Fibroblast of skin of right biceps (primary cell): ENCODE measurements around the gene TMEM200B.
A peak's percentile ranks its signal among the peaks of the same experiment; 100 is the strongest.
"Not testable (repeated sequence)": the region's sequence is repeated elsewhere in the genome, so short reads cannot be mapped to it uniquely, and the experiment has no call there.

Experiments used
- DNase-seq: peaks from one replicate; pipeline ENCODE4 v3.0.0-alpha.2; 2013

The TMEM200B gene

DNA sequence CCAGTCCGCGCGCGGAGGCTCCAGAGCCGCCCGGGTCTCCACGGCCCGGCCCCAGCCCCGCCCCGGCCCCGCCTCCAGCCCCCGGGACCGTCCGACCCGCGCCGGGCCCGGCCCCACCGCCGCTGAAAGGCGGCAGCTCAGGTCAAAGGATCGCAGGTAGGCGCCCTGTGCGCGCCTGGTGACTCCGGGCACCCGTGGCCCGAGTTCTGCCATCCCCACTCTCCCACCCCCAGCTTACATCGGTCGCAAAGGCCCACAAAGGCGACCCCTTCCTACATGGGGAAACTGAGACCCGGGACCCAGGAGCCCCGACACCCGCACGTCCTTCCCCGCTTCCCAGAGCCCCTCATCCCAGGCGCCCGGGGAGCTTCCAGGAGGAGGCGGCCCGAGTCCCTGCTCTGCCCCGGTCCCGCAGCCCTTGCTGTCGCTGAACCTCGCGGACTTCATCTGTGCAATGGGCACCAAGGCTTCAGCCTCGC, at the start of gene TMEM200B:
TMEM200B (minus strand) TSS at position 17 of the 479 bp plus-strand sequence. CDS start 2,075 bp downstream, outside the sequence.
- peak; percentile 37 for DNase-seq

DNA sequence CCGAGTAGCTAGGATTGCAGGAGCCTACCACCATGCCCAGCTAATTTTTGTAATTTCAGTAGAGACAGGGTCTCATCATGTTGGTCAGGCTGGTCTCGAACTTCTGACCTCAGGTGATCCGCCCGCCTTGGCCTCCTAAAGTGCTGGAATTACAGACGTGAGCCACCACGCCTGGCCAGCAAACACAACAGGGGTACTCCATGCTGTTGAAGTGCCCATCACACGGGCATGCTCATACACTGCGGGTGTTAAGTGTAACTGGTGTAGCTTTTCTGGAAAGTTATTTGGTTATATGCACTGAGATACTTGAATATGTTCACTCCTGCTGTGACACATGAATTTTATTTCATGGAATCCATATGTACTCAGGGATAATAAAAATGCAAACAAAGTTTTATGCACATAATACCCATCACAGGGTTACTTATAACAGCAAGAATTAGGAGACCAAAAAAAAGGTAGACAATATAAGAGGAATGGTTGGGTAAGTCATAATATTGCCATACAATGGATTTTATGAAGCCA, 48.8 kb upstream of the TMEM200B start:
- no peak for DNase-seq

DNA sequence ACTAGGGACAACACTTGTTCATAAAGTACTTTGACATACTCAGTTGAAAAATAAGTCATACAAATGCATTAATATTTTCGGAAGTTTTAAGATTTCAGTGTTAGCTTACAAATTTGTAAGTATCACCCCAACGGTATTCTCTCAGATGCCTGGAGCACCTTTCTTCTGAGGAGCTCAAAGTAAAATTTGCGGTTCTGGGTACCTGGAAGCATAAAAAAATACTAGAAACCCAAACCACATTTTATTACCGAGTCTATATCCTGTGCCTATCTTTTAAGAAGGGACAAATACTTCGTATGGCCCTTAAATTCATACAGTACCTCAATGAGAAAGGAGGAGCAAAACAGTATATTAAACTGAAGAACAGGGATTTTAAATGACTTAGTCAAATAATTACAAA, 47.8 kb upstream of the TMEM200B start:
- DNase-seq: no peak

DNA sequence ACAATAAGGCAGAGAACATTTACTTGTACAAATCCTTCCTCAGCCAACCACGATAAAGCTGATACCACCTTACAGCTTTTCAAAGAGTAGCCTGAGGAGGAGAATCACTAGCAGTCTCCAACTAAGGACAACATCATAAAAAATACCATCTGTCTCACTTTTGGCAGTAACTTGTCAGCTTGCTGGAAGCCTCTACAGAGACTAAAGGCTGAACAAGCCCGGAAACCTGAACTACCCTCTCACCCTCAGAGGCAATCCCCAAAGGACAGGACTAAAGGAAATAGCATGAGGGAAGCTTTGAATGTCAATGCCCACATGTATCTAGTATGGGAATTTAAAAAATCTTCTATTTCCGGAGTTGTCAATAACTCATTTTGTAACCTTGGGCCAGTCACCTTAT, 47.4 kb upstream of the TMEM200B start:
- DNase-seq: peak; percentile 38

DNA sequence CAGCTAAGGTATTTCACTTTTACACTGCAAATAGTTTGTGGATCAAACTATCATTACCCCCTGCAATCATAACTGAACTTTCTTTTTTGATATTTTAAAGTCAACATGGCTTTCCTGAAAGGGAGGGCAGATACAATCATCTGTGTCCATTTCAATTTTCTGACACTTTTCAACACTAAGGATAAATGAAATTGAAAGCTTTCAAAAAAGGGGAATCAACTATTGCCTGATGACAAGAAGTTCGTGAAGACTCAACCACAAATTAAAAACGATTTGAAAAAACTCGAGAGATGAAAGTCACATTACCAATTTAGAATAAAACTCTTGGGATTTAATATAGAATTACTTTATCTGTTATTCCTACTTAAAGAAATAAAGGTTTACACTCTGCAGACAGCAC, 46.3 kb upstream of the TMEM200B start:
- DNase-seq: no peak

DNA sequence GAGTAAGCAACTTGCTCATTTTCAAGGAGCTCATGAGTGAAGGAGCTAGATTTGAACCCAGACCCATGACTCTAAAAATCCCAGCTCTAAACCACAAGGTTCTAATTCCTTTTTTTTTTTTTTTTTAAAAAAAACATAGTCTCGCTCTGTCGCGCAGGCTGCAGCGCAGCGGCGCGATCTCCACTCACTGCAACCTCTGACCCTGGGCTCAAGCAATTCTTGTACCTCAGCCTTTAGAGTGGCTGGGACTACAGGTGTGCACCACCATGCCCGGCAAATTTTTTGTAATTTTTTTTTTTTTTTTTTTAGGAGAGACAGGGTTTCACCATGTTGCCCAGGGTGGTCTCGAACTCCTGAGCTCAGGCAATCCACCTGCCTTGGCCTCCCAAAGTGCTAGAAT, 44.2 kb upstream of the TMEM200B start:
- DNase-seq: no peak

DNA sequence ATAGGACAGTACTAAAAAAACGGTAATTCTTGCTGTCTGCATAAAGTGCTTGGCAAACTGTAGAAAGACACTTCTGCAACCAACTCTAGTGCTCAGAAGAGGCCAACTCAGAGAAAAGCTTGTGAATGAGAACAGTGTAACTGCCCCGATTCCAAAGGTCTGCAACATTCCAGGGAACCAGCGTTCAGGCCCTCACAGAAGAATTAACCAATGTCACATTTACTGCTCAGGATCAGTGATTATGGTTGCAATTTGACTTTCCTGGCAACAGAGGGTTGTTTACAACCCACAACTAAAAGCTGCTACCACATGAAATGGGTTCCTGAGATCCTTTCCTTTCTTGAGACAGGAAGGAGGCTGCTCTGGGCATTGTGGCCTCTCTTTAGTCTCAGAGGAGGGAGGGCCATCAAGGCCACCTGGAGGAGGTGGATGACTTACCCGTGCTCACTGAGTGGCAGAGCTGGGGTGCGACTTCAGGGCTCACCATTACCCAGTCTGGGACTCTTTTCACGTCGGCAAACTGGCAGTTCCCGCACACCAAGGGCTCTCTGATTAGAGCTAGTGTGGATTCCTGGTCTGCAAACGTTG, 42.7 kb upstream of the TMEM200B start:
- DNase-seq: no peak

DNA sequence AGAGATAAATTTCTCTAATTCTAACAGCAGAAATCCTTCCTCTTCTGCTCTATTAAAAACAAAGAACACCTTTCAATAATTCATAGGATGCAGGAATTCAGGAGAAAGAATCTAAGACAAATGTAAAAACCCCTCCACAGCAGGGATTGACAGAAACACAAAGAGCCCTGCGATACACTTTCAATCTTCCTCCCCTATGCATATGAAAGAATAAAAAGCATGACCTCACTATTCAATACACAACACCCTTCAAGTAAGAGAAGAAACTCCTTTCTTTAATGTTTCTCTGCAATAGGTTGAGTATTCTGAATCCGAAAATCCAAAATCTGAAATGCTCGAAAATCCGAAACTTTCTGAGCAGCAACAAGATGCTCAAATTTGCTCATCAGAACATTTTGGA, 40.9 kb upstream of the TMEM200B start:
- DNase-seq: no peak

DNA sequence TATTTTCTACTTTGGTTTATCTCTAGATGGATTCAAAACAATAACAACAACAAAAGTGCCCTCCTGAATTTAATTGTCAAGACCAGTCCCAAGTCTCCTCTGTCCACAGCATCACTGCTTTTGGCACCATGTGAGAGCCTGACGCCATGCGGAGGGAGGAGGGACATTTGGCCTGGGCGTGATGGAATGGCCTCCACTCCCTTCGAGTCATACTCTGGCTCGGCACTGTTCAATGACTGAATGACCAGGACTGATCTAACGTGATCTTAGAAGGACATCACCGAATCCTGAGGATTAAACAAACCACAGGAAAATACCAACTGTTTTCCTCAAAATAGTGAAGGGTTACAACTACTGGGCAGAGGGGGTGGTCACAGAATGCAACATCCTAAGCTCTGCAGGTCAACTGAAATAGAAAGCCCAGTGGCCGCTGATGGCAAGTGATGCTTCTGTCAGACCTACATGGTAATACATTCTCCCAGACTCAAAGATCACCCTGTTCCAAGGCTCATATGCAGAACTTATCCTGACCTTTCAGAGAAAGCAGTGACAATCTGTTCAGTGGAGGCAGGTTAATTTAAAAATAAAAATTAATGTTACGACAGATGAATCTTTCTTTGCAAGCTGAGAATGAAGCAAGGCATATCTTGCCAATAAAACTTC, 38.9 kb upstream of the TMEM200B start:
- DNase-seq: no peak

DNA sequence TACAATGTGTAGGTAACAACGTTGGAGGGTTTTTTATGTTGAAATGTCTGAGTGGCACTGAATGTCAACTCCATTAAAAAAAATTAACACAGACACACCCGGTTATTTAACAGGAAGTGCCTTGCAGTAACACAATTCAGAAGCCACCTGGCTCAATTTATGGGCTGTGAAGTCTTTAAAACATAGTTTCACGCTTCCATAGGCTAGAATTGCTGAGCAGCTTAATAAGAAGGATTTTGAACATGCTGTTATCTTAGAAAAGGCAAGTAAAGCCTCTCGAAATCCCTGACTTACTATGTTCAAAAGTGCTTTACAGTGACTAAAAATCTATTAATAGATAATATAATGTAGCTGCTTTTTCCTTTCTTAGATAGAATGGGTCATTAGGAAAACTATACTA, 38.3 kb upstream of the TMEM200B start:
- no peak for DNase-seq

DNA sequence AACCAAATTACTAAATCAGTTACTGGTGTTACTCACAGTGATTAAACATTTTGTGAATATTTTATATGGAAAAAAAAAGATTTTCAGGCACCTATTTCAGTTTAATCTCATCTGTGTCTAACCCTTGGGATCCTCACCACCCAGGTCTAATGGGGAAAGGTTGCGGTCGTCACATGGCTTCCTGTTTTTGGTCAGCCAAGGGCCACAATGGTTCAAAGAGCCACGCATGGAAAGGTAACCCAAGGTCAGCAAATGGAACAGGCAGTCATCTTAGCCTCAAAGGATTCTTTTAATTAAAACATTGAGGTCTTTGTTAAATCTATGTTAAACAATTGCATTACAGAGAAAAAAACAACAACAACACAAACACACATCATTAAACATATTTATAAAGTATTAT, 36.1 kb upstream of the TMEM200B start:
- DNase-seq: no peak

DNA sequence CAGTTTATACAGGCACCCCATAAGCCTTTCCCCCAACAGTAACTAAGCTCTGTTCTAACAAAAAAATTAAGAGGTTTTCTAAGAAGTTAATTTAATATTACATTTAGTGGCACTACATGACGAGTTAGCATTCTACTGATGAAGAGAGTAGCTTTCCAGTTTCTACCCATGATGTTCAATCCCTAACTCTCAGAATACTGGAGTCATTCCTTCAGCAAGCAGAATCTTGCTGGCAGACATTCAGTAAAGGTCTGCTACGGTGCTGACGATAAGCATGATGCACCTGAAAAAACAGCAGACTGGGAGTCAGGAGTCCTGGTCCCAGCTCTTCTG, 33.5 kb upstream of the TMEM200B start:
- no peak for DNase-seq

DNA sequence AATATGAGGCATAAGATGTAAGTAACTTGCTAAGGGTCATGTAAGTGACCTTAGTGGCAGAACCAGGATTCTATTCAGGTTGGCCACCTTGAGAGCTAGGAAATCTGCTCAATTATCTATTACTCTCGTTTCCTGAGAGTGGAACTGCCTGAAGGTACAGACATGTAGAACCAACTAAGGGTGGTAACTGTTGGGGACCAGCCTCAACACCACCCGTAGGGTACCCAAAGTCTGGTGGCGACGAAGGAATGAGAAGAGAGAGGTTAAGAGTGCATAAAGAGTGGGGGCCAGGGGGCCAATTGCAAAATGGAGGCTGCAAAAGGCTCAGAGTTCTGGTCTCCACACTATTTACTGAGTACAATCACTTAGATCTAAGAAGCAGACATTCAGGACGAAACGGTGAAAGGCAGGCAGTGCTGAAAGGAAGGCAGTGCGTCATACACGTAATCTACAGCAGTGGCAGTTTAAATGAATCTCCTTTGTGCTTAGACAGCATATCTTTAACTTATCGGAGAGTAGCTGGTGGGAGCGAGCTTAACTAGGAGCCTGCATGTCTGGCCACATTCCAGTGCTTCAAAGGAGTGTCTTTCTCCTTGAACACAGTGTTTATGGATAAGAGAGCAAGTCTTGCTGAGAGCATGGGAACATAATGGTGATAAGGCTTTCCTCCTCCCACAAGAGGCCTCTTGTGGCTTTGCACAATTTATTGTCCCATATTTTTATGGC, 33.0 kb upstream of the TMEM200B start:
- DNase-seq: peak; percentile 40

DNA sequence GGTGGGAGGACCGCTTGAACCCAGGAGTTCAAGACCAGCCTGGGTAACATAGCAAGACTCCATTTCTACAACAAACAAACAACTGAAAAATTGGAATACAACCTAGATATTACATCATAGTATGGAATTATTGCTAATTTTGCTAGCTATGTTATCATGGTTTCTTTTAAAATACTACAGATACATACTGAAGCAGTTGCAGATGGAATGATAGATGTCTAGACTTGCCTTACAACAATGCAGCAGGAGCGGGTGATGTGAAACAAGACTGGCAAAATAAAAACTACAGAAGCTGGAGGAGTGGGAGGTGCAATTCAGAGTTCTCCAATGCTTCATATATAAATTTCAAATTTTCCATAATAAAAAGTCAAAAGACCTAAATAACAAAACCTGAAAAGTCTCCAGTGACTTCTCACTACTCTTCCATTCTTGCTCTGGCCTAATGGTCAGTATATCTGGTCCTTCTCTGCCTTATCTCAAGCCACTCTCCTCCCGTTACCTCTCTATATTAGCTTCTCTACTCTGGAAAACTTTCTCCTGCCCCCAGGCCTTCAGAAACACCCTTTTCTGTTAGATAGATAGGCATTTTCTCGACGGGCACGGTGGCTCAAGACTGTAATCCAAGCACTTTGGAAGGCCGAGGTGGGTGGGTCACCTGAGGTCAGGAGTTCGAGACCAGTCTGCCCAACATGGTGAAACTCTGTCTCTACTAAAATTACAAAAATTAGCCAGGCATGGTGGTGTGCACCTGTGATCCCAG, 28.5 kb upstream of the TMEM200B start:
- DNase-seq: no peak

DNA sequence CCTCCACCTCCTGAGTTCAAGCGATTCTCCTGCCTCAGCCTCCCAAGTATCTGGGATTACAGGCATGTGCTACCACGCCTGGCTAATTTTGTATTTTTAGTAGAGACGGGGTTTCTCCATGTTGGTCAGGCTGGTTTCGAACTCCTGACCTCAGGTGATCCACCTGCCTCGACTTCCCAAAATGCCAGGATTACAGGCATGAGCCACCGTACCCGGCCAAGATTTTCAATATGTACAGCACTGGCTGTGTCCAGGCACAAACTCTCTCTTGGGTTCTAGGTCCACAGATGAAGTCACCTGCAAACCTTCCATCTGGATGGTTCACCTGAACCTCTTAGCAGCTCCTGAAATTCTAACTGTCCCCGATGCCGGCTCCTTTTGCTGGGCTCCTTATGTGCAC, 26.6 kb upstream of the TMEM200B start:
- DNase-seq: not testable (repeated sequence)

DNA sequence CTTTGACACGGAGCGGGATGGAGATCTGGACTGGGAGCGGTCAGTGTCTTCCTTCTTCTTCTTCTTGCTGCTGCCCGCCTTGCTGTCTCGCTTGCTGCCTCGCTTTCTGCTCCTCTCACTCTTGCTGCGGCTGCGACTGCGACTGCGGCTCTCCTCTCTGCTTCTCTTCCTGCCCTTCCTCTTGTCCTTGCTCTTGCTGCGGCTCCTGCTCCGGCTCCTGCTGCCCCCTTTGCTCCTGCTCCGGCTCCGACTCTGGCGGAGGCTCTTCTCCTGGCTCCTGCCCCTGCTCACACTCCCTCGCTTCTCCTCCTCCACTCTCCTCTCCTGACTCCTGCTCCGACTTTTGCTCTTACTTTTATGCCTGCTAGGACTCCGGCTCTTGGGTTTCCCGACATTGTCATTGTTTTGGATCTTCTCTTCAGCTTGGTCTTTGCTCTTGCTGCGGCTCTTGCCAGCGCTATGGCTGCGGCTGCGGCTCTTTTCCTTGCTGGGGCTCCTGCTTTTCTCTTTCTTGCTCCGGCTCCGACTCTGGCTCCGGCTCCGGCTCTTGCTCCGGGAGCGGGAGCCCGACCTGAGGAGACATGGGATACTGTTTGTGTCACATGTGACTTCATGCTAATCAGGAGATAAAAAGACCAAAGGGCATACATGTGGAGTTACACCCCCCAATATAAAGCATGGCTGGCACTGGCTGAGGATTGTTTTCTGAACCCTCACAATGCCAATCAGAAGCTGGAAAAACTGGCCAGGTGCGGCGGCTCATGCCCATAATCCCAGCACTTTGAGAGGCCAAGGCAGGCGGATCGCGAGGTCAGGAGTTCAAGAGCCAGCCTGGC, 25.2 kb upstream of the TMEM200B start:
- no peak for DNase-seq

DNA sequence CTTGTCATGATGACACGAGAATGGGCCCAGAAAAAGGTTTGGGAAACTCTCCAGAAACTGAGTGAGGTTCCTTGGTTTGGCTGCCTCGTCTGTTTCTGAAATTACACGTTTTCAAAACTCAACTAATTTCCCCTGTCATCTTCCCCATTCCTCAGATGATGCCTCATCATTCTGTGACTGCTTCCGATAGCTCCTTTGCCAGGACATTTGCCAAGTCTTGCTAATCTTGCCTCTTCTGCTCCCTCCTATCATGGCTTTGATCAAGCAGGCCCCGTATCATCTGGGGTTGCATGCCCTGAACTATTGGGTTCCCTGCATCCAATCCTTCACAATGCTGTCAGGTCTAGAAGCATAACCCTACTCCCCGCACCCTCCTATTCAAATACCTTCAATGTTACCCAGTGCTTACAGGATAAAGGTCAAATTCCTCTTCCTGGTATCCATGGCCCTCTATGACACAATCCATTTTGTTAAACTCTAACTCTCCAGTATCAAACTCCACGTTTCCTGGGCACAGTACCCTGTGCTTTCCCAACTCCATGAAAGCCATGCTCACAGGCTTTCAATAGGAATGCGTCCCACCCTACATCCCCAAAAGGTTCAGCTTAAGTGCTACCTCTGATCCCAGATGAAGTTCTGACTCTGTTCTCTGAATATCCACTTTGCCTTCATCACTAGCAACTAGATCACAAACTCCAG, 22.2 kb upstream of the TMEM200B start:
- DNase-seq: peak; percentile 96

DNA sequence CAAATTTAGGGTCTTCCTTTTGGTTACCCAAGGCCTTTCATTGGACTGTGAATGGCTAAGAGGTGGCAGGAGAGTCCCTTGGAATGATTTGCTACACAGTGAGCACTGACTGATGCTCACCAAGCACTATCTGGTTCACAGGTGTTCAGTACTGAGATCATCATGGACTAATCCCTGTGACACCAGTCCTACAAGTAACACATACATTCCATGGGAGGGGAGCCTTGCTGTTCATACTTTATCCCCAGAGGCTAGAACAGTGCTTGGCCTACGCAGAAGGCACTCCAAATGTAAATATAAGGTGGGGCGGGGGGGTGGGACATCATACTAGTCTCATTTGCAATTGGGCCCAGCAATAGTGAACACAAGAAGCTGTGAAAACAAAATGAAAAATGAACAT, 20.5 kb upstream of the TMEM200B start:
- no peak for DNase-seq

DNA sequence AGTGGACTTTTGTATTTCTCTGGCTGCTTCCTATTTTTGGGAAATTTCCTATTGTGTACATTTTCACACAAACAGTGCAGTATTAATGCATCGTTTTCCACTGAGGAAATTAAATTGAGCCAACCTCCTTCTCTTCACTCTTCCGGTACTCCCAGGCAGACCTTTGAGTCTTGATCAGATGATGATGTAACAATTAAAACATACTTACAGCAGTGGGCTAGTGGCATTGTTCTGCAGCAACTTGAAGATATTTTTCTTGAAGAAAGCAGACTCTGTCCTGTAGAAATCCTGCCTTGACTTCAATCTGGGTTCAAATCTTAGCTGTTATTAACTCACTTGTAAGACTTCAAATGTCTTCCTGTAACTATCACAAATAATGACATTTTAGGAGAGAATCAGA, 19.0 kb upstream of the TMEM200B start:
- no peak for DNase-seq

DNA sequence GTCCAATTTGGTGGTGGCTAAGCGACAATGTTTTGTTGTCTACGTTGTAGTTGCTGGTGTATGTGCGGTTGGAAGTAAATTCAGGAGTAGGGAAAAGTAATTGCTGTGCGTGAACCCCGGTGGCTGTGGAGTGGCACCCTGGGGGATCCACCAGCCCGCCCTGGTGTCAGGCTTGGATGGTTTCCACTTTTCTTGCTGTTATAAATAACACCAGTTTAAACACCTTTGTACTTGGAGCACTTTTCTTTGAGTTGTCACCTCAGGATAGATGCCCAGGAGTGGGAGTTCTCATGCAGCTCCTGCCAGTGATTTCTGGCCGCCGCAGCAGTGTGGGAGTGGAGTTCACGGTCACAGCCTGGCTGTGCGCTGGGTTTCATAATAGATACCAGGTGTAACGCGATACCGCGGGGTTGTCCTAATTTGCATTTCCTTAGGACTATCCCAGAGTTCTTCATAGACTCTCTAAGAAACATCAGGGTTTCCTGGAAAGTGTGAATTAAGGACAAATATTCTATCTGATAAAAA, 12.8 kb upstream of the TMEM200B start:
- peak; percentile 41 for DNase-seq

DNA sequence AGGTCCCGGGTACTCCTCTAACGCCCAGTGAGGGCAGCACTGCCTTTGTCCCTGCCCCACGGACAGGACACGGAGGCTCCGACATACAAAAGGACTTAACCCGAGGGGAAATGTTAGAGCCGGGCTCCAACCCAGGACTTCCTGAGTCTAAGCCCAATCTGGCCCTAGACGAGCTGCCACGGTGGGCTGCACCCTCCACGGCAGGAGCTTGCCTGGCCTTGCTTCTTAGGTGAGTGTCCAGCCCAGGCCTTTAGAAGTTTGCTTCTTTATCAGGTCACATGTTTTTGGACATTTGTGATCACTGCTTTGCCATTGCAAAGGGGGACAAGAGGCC, 11.0 kb upstream of the TMEM200B start:
- no peak for DNase-seq
